Neutrophil (primary cell): ENCODE results near the gene PLXND1.

Experiments used
- H3K27ac ChIP-seq: fragments of 200-600 bp; sonication (generic); 2 replicates; pipeline ENCODE4 v1.5.1; 2016; ENCODE audit warnings: mild to moderate bottlenecking, moderate library complexity
- H3K27me3 ChIP-seq: fragments of 200-600 bp; sonication (generic); 2 replicates; pipeline ENCODE4 v1.6.0; 2016; ENCODE audit warnings: mild to moderate bottlenecking
- H3K36me3 ChIP-seq: fragments of 200-600 bp; sonication (generic); 2 replicates; pipeline ENCODE4 v1.5.1; 2017
- H3K4me1 ChIP-seq, 2 experiments: fragments of 200-600 bp in 1 of 2; sonication (generic) in 1 of 2; 1 replicate in 1 of 2; 2 replicates in 1 of 2; pipeline versions ENCODE4 v1.5.1 to v1.6.1; 2013 to 2016; ENCODE audit warnings: low read depth in 1 of 2, low read length in 1 of 2, mild to moderate bottlenecking in 1 of 2, moderate library complexity in 1 of 2; ENCODE audit not compliant: control insufficient read depth in 1 of 2, insufficient read depth in 1 of 2
- H3K4me3 ChIP-seq, 2 experiments: fragments of 200-600 bp in 1 of 2; sonication (generic) in 1 of 2; 1 replicate in 1 of 2; 2 replicates in 1 of 2; pipeline ENCODE4 v1.5.1; 2013 to 2016; ENCODE audit warnings: low read depth in 1 of 2, low read length in 1 of 2, mild to moderate bottlenecking in 1 of 2, moderate library complexity in 1 of 2
- H3K9me3 ChIP-seq: fragments of 200-600 bp; sonication (generic); 2 replicates; pipeline ENCODE4 v1.5.1; 2016
- CTCF ChIP-seq: fragments of 200-600 bp; sonication (generic); IDR thresholded peaks from 2 replicates; pipeline ENCODE4 v1.5.1; 2016; ENCODE audit warnings: antibody characterized with exemption

Gene PLXND1

DNA sequence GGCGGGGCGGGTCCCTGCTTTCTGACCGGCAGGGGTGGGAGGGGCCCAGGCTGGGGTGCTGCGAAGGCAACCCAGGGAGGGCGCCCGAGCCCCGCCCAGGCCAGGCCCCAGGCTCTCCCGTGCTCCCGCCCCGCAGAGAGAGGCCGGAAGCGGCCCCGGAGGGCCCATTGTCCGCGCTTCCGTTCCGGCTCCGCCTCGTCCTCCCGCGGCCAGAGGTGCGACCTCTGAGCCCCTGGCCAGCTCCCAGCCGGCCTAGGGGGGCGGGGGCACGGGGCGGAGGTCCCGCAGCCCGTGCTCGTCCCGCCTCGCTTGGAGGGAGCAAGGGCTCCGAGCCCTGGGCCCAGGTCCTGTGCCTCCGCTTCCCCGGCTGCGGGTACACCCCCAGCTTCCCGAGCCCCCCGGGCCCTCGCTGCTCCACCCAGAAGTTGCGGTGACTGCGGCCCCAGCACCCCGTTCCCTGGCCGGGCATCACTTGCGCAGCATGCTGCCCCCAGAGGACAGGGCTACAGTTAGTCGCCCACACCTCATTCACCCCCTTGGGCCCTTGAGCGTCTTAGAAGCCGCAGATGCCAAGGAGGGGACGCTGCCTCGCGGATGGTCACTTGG lies 20.4 kb upstream of the PLXND1 start:
- H3K4me3 ChIP-seq = peak overlapping the region; percentile 74 to 75
- no peak for TF ChIP-seq CTCF
- no peaks in the 10 kb centered on the region for H3K9me3 ChIP-seq
- peak overlapping the region; percentile 48 for H3K27ac ChIP-seq
- H3K36me3 ChIP-seq = no peaks in the 10 kb centered on the region
- H3K27me3 ChIP-seq = peaks cover 29% of the 10 kb centered on the region
- peaks cover 24 to 25% of the 10 kb centered on the region in 2 experiments for H3K4me1 ChIP-seq

GRCh38 chr3:129625072-129625874 lies 18.8 kb upstream of the PLXND1 start:
- Histone ChIP-seq H3K27ac (no peak overlapping the region), H3K4me1 (peaks cover 24 to 25% of the 10 kb centered on the region in 2 experiments), H3K36me3 (no peaks in the 10 kb centered on the region), H3K9me3 (no peaks in the 10 kb centered on the region), H3K4me3 (no peak overlapping the region), H3K27me3 (peaks cover 29% of the 10 kb centered on the region)
- TF ChIP-seq CTCF = no peak

DNA sequence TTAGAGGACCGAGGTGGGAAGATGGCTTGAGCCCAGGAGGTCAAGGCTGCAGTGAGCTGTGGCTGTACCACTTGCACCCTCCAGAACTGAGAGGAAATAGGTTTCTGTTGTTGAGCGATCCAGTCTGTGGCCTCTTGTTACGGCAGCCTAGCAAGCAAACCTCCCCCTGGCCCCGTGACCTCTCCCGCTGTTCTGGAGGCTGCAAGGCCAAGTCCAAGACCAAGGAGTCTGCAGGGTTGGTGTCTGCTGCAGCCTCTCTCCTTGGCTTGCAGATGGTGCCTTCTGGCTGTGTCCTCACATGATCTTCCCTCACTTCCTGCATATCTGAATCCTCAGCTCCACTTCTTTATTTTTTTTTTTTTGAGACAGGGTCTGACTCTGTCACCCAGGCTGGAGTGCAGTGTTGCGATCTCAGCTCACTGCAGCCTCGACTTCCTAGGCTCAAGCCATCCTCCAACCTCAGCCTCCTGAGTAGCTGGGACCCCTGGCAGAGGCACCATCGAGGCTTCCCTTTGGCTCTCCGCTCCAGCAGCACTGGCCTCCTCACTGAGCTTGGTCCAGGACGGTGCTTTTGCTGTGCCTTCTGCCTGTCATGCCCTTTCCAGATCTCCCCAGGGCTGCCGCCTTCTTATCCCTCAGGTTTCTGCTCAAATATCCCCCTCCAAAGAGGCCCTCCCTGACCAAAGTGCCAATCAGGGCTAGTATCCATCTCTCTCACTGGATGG lies 18.0 kb upstream of the PLXND1 start:
- H3K4me3 ChIP-seq = no peak overlapping the region
- TF ChIP-seq CTCF = no peak
- H3K9me3 ChIP-seq = no peaks in the 10 kb centered on the region
- no peak overlapping the region for H3K27ac ChIP-seq
- H3K36me3 ChIP-seq = no peaks in the 10 kb centered on the region
- peaks cover 24 to 25% of the 10 kb centered on the region in 2 experiments for H3K4me1 ChIP-seq
- peaks cover 35% of the 10 kb centered on the region for H3K27me3 ChIP-seq

DNA sequence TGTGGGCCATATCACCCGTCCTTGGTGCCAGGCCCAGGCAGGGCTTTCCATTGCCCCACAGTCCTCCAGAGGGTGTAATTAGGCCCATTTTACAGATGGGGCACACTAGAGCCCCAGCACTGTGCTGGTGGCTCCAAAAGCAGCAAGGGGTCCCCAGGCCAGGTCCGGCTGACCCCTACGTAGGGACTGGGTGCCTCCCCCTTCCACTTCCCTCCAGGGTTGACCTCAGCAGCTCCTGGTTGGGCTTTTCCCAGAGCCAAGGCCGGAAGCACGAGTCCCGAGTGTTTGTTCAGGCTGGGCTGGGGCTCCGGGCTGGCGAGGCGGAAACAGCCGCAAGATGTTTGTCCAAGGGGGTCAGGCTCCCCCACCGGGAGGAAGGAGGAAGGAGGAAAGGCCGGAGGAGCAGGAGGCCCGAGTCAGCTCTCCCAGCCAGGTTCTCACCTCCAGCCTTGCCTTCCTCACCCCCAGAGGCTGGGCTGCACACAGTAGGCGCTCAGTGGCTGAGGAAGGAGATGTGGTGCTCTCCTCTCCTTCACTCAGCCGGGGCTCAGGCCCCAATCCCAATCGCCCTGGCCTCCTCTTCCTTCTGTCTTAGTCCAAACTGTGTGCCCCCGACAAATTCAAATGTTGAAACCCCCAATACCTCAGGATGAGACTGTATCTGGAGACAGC lies 17.1 kb upstream of the PLXND1 start:
- no peak overlapping the region for H3K27ac ChIP-seq
- TF ChIP-seq CTCF = no peak
- H3K4me1 ChIP-seq = peaks cover 25 to 30% of the 10 kb centered on the region in 2 experiments
- H3K27me3 ChIP-seq = peaks cover 37% of the 10 kb centered on the region
- no peak overlapping the region for H3K4me3 ChIP-seq
- no peaks in the 10 kb centered on the region for H3K9me3 ChIP-seq
- no peaks in the 10 kb centered on the region for H3K36me3 ChIP-seq

DNA sequence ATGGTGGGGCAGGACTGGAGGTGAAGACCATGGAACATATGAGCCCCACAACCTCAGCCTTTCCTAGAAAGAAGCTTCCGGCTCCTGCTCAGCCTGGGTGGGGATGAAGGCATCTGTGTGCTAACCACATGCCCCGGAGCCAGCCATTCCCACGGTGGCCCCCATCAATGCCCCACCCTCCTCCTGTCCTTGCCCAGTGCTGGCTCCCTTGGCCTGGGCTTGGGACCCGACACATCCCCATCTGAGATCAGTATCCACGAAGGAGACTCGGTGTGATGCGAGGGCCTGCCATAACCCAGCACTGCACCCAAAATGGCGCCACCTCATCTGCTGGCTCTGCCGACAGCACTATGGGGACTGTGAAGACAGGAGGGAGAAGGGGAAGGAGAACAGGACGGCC lies 16.5 kb upstream of the PLXND1 start:
- Histone ChIP-seq H3K4me1 (peaks cover 21 to 27% of the 10 kb centered on the region in 2 experiments), H3K4me3 (no peak overlapping the region)
- no peak for TF ChIP-seq CTCF

More for the DNA sequence above, 16.5 kb upstream of the PLXND1 start:
- H3K27me3 ChIP-seq = peaks cover 37% of the 10 kb centered on the region
- H3K9me3 ChIP-seq = no peaks in the 10 kb centered on the region
- no peaks in the 10 kb centered on the region for H3K36me3 ChIP-seq
- H3K27ac ChIP-seq = no peak overlapping the region
